Urothelium cell line (cell line): Measurements from ENCODE around the gene UGT8.
A peak's percentile ranks its signal among the peaks of the same experiment; 100 is the strongest.
"Not testable (repeated sequence)": the region's sequence is repeated elsewhere in the genome, so short reads cannot be mapped to it uniquely, and the experiment has no call there.

Experiments
- DNase-seq: peaks from one replicate; pipeline ENCODE4 v3.0.0; 2011; ENCODE audit warnings: low spot score, mixed read lengths
- FAIRE-seq: peaks from 2 replicates; lab custom pipeline; 2011; peaks lifted over from hg19 to GRCh38; lab: Jason Lieb, UNC

The UGT8 gene

GRCh38 chr4:114601304-114602052 is 2.9 kb downstream of the UGT8 start:
- FAIRE-seq (no peak), DNase-seq (no peak)

- DNase-seq (no peak), FAIRE-seq (no peak)
These were observed 4.9 kb downstream of the UGT8 start for GRCh38 chr4:114603497-114603896.

GRCh38 chr4:114606245-114606644 is 7.6 kb downstream of the UGT8 start:
- FAIRE-seq (no peak), DNase-seq (no peak)

DNA sequence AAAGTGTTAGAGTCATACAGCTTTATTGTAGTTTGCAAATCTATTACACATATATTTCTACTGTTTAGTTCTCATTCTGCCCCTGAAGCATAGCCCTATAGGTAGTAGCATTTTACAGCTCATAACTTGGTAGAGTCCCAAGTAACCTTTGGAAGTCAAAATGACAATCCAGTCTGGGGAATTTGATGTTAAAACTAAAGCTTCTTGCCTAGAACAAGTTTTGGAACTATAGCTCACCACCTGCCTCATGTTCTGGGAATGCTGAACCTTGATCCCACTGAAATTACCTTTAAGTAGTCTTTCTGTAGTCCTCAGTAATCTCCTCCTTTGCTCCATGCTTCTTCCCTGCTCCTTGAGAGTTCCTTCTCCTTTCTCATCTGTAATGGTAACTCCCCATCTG is 8.4 kb downstream of the UGT8 start:
- DNase-seq: no peak
- FAIRE-seq: no peak

- FAIRE-seq (no peak), DNase-seq (no peak)
These were observed 15.0 kb downstream of the UGT8 start for GRCh38 chr4:114613560-114613959.

DNA sequence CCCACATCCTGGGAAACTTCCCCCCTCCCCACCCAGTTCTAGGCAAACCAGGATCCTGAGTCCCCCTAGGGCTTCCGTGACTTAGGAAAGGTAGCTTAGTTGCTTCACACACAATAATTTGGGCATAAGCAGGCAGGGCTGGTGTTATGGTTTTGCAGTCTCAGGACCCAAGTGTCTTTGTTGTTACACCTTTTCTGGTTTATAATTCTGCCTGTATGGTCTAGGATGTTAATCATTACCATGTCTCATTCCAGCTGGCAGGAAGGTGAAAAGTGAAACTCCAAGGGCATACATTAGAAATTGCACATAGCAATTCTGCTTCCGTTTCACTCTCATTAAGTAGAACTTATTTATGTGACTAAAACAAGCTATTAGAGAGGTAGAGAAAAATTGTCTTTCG is 16.8 kb downstream of the UGT8 start:
- FAIRE-seq: no peak
- DNase-seq: no peak

GRCh38 chr4:114616036-114616435 is 17.4 kb downstream of the UGT8 start:
- DNase-seq, FAIRE-seq: not testable (repeated sequence)

DNA sequence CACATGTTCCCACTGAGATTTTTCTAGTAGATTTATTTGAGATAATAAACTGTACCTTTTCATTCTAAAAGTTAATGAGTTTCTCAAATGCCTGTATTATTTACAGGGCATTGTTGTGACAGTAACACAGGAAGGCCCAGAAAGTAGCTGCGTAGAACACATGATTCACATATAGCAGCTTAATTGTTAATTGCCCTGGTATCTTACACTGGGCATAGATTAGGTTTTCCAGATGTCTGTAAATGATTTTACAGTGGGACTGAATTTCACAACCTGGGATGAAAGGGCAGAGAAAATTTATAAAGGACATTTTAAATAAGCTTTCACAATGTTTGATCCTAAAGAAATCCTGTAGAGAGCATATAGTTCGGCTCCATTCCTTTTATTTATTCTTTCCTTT is 27.6 kb downstream of the UGT8 start:
- FAIRE-seq (no peak), DNase-seq (no peak)

GRCh38 chr4:114636192-114636935 is 37.8 kb downstream of the UGT8 start:
- no peak for DNase-seq
- FAIRE-seq: no peak

- FAIRE-seq: no peak
- no peak for DNase-seq
These were observed 43.7 kb downstream of the UGT8 start for GRCh38 chr4:114642173-114642780.

DNA sequence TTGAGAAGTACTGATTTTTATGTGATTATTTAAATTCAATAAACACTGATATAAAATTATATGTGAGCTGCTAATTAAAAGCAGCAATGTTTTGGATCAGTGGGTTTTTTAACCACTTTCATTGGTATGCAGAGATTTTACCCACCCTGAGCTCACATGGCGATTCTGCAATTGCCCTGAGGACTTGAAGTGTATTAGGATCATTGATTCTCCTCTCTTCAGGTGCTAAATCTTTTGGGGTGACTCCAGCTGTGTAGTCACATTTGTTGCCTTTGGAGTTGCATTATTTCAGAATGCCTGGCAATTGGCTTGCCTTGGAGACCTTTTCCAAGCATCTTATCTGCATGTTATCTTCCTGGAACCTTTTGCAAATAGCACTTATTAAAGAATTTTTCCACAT is 51.3 kb downstream of the UGT8 start:
- DNase-seq (no peak), FAIRE-seq (no peak)

DNA sequence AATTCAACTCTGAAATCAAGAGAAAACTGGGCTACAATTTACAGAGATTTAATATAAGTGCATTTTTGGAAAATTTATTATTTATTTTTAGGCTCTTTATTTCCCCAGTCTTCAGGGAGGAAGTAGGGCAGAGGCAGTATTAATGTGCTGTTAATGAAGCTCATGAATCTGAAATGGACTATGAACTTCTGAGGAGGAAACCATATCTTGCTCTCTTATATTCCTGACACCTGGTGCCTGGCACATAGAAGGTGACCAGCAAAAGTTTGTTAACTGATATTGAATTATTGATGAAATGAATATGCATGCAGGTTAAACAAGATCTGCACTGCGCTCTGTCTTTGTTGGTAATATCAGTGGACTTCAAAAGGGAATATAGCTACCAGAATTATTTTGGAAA is 55.1 kb downstream of the UGT8 start:
- DNase-seq: no peak
- no peak for FAIRE-seq

DNA sequence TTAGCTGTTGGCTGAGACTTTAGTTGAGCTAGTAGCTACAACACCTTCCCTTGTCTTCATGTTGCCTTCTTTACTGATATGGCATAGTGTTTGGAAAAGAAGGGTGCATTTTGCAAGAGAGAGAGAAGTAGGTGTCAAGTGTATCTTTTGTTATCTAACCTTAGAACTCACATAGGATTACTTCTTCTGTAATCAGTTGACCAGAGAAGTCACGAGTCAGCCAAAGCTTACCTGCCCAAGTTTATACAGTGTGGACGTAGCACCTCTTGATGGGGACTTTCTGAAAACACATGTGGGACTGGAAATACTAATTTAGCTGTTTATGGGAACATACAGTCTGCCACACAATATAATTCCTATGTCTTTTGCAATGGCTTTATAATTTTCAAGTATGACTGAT is 56.0 kb downstream of the UGT8 start:
- no peak for FAIRE-seq

DNA sequence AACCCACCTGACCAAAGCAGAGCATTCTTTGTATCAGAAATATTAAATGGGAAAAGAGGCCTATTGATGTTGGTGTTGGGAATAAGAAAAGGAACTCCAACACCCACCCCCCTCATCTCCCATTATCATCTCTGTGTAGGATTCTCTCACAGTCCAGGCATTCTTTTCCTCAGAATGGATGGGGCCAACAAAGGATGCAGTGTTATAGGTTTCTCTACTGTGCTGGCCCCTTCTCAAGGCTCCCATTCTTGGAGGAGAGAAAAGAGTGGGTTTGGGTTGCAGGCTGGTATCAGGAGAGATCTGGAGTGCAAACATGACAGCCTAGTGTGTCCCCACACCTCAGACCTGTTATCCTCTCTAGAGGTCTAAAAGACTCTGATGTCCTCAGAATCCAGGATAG is 59.6 kb downstream of the UGT8 start:
- no peak for DNase-seq

More for the DNA sequence above, 56.0 kb downstream of the UGT8 start:
- DNase-seq: no peak

GRCh38 chr4:114658776-114659175 is 60.2 kb downstream of the UGT8 start:
- DNase-seq (no peak), FAIRE-seq (no peak)

More for the DNA sequence above, 59.6 kb downstream of the UGT8 start:
- FAIRE-seq: no peak

DNA sequence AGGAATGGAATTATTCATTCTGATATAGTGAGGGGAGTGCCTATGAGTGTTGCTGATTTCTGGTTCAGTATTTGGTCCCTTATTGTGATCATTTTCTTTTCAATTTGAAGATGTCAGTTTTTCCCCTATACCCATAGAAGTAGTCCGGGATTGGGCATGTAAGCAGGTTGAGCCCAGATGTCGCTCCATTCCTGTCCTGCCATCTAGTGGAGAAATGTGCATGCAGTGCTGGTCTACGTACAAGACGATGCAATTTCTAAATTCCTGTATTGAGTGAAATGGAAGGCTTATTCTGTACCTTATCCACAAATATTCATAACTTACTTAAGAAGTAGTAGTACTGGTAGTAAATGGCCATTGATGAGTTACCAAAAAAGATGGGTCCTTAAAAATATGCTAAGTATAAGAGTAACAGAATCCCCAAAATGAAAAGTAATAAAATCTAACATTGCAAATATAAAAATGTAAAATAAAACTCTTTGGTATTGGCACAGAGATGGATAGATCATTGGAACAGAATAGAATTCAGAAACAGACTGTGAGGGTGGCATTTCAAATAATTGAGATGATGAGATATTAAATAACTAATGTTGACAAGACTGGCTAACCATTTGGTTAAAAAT is 60.9 kb downstream of the UGT8 start:
- FAIRE-seq: peak; percentile 35
- DNase-seq: peak; percentile 68

- DNase-seq (no peak), FAIRE-seq (no peak)
These were observed 64.5 kb downstream of the UGT8 start for GRCh38 chr4:114663083-114663482.

DNA sequence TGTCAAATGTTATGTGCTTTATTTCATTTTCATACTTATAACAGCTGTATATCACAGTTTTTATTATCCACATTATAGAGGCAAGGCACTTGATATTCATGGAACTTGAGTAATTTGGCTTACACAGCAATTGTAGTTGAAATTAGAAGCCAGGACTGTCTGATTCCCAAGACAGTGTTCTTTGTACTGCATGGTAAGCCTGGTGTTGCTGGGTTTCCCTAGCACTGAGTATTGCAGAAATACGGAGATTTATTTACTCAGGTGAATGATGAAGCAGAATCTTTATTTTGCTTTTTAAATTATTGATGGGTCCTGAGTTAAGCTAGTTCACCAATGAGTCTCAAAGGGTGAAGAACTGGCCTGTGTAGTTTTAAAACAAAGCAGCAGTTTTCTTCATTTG is 70.0 kb downstream of the UGT8 start:
- FAIRE-seq: no peak
- DNase-seq: no peak

GRCh38 chr4:114670733-114671132 is 72.1 kb downstream of the UGT8 start:
- FAIRE-seq, DNase-seq: not testable (repeated sequence)

GRCh38 chr4:114673306-114673705 is 74.7 kb downstream of the UGT8 start:
- FAIRE-seq (no peak), DNase-seq (no peak)

DNA sequence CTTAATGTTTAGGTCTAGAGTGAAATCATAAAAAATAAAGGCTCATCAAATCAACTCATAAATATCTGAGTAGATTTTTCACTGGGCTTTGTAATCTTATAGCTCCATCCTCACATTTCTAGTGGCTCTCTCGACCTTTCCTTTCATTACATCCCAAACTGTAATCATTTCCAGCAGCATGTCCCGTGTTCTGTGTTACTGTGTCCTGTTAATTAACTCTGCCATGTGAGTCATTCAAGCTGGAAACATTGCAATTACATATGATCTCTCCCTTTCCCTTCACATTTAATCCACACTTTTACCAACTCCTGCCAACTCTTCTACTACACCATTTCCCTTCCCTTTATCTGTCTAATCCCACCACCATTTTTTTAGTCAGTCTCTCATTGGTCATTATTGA is 75.5 kb downstream of the UGT8 start:
- FAIRE-seq (no peak), DNase-seq (no peak)
